Measurements from ENCODE around the gene ZNF334.
A peak's percentile ranks its signal among the peaks of the same experiment; 100 is the strongest.

ZNF334 gene

GRCh38 chr20:46543033-46543432, 29.7 kb upstream of the ZNF334 start:
- TF ChIP-seq JUND (IDR thresholded peaks at IDR 0.05; ENCODE audit: low read depth), result no peak
- in situ Hi-C loops (cut with HindIII; ENCODE audit: low pct_unique_long_range_greater_than_20kb, low sequenced_read_pairs), result no loop called here
- no peak for DNase-seq (ENCODE audit: low read depth in 1 of 2, low spot score in 1 of 2)

DNA sequence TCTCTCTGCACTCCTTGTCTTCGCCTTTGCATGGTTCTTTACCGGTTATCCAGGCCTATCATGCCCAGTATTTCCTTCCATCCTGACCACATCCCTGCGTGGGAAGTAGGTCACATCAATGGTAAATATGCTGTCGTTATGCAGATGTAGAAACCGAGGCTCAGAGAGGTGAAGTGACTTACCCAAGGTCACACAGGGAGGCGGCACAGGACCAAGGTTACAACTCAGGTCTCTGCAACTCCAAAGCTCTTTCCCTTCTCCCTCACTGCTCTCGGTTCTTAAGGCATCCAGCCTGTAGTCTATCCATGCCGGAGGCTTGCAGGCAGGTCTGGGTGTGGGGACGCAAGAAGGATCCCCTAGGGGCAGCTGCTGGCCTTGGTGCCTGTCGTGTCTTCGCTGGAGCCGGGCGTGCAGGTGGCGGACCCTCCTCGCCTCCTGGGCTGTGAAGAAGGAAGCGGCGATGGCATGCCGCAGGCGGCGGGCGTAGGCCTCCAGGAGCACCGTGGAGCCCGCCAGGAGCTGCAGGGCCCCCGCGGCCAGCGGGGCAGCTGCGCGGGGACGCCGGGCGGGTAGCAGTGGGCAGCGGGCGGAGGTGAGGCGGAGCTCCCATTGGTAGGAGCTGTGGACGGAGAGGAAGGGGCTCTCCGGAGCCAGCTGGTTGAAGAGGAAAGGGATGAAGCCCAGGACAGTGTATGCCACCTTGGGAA, 28.0 kb upstream of the ZNF334 start:
- in situ Hi-C loops (cut with HindIII; ENCODE audit: low pct_unique_long_range_greater_than_20kb, low sequenced_read_pairs), result no loop called here
- no peak for TF ChIP-seq JUND (IDR thresholded peaks at IDR 0.05; ENCODE audit: low read depth)
- DNase-seq (ENCODE audit: low read depth in 1 of 2, low spot score in 1 of 2), result no peak

DNA sequence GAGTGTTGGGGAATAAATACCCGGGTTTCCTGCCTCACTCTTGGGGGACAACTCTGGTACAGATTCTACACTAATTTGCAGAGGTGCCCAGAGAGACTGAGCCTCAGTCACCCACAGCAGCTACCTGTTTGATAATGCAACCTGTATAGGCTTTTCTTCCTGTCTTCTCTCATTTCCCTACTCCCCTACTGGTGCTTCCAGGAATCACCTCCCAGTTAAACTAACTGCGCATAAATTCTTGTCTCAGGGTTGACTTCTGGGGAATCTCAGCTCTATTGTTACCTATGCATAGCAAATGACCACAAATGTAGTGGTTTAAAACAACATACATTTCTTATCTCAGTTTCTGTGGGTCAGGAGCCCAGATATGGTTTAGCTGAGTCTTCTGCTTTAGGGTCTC, 25.8 kb upstream of the ZNF334 start:
- no peak for DNase-seq (ENCODE audit: low read depth in 1 of 2, low spot score in 1 of 2)
- no peak for TF ChIP-seq JUND (IDR thresholded peaks at IDR 0.05; ENCODE audit: low read depth)
- in situ Hi-C loops (cut with HindIII; ENCODE audit: low pct_unique_long_range_greater_than_20kb, low sequenced_read_pairs), result no loop called here

- no peak for TF ChIP-seq JUND (IDR thresholded peaks at IDR 0.05; ENCODE audit: low read depth)
- in situ Hi-C loops (cut with HindIII; ENCODE audit: low pct_unique_long_range_greater_than_20kb, low sequenced_read_pairs), result no loop called here
- no peak for DNase-seq (ENCODE audit: low read depth in 1 of 2, low spot score in 1 of 2)
Measured at GRCh38 chr20:46530640-46531039, 17.3 kb upstream of the ZNF334 start.

DNA sequence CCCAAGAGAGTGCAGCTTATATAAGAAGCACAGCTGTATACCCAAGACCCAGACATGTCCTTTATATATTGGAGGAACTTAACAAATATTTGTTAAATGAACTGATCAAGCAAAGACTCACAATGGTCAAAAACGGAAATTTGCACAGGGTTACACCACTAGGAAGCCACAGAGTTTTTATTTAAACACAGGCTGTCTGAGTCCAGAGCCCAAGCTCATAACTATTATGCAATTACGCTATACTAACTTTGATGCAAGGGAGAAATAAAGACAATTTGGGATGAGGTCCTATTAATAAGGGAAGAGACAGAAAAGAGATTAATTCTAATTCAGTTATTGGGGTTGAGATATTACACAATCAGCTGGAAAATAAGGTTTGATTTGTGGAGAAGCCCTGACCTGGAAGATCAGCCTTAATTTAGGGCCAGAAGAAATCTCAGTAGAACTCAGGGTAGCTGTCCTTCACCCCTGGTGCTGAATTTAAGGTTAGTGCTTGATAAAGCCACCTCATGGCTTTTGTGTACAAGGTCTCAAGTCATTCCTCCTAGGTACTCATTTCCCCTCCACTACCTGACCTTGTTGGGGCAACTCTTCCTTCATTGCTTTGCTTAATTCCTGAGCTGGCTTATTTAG, 10.5 kb upstream of the ZNF334 start:
- DNase-seq (ENCODE audit: low read depth in 1 of 2, low spot score in 1 of 2), result peak in 1 of 2 experiments; percentile 69
- no peak for TF ChIP-seq JUND (IDR thresholded peaks at IDR 0.05; ENCODE audit: low read depth)
- in situ Hi-C loops (cut with HindIII; ENCODE audit: low pct_unique_long_range_greater_than_20kb, low sequenced_read_pairs), result no loop called here

DNA sequence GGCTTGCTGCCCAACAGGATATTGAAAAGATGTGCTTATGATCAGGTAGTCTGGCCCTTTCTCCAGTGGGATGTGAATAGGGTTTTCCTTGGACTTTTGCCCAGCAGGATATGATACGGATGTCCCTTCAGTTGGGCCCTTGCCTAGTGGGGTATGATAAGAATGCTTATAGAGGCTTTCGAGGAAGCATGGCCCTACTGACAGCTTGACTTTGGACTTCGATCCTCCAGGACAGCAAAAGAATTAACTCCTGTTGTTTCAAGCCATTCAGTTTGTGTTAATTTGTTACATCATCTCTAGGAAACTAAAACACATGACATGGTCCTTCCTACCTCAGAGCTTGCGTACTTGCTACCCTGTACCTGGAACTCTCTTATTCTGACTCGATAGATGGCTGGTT, 9.7 kb upstream of the ZNF334 start:
- no peak for DNase-seq (ENCODE audit: low read depth in 1 of 2, low spot score in 1 of 2)
- no peak for TF ChIP-seq JUND (IDR thresholded peaks at IDR 0.05; ENCODE audit: low read depth)
- in situ Hi-C loops (cut with HindIII; ENCODE audit: low pct_unique_long_range_greater_than_20kb, low sequenced_read_pairs), result no loop called here

DNA sequence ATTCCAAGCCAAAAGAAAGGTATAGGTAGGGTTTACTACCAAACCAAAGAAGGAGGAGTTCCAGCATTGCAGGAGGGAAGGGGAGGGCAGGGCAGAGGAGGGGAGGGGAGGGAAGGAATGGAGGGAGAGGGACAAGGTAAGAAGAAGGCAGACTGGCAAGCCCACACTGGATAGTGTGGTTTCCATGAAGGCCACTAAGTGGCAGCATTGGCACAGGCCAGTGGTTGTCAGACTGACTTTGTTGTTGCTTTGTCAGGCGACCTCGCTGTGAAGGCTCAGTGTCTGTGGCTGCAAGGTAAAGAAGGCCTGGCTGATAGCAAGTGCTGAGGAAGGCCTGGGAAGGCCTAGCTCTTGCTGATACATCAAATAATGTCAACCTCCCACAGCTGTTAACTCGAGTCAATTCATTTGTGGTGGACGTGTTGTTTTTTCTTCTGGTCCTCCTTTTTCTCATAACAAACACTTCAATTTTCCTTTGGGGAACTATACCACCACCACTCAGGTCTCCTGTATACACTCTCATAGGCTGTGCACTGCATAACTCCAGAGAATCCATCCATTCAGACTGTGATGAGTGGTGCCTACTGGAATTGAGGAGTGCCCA, 7.7 kb upstream of the ZNF334 start:
- peak; percentile 72 to 87 for DNase-seq (ENCODE audit: low read depth in 1 of 2, low spot score in 1 of 2)
- TF ChIP-seq JUND (IDR thresholded peaks at IDR 0.05; ENCODE audit: low read depth), result no peak
- in situ Hi-C loops (cut with HindIII; ENCODE audit: low pct_unique_long_range_greater_than_20kb, low sequenced_read_pairs), result no loop called here

- in situ Hi-C loops (cut with HindIII; ENCODE audit: low pct_unique_long_range_greater_than_20kb, low sequenced_read_pairs), result no loop called here
- DNase-seq (ENCODE audit: low read depth in 1 of 2, low spot score in 1 of 2), result no peak
- no peak for TF ChIP-seq JUND (IDR thresholded peaks at IDR 0.05; ENCODE audit: low read depth)
Measured at GRCh38 chr20:46520540-46520939, 7.2 kb upstream of the ZNF334 start.

DNA sequence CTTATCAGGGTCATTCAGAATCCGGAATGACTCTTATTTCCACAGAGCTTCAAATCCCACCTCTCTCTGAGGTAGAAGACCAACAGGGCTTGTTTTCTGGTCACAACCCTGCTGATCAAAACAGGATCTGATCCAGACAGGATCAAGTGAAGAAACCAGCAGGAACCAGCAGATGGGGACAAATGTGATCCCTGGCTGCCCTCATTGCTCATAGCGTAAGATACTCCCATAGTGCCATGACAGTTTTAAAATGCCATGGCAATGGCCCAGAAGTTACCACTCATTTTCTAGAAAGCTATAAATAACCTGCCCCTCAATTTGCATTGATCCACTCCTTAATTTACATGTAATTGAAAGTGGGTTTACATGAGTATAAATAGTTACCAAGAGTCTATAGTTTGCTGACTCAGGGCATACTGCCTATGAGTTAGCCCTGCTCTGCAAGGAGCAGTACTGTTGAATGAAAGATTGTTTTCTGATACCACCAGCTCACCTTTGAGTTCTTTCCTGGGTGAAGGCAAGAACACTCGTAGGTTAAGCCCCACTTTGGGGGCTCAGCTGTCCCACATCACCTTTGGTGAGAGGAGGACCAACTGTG, 6.2 kb upstream of the ZNF334 start:
- in situ Hi-C loops (cut with HindIII; ENCODE audit: low pct_unique_long_range_greater_than_20kb, low sequenced_read_pairs), result no loop called here
- no peak for DNase-seq (ENCODE audit: low read depth in 1 of 2, low spot score in 1 of 2)
- TF ChIP-seq JUND (IDR thresholded peaks at IDR 0.05; ENCODE audit: low read depth), result no peak

GRCh38 chr20:46509523-46509922, 3.8 kb downstream of the ZNF334 start:
- in situ Hi-C loops (cut with HindIII; ENCODE audit: low pct_unique_long_range_greater_than_20kb, low sequenced_read_pairs), result no loop called here

DNA sequence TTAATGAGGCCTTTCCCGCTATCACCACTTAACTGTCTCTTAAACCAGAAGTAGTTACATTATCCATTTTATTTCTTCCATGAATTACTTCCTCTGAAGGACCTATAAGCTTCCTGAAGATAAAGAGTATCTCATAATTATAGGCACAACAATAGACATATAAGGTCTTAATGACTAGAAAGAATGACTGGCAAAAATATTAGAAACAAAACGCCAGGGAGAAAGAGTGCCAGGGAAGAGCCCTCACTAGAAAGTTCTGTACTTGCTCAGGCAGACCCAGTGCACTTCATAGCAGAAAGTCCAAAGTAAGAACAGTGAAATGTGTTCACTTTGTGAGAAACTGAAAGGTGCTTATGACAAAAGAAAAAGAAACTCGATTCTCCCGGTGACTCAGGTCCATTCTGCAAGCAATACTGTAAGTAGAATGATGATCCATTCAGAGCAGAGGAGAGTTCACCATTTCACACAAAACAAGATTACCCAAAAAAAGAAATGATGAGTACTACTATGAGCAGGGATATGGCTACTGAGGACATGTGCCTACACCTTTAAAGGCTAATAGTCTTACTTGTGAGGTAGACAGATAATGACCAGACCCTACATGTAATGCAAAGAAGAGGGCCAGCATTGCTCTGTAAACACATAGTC, 5.5 kb downstream of the ZNF334 start:
- TF ChIP-seq JUND (IDR thresholded peaks at IDR 0.05; ENCODE audit: low read depth), result no peak
- DNase-seq (ENCODE audit: low read depth in 1 of 2, low spot score in 1 of 2), result no peak
- in situ Hi-C loops (cut with HindIII; ENCODE audit: low pct_unique_long_range_greater_than_20kb, low sequenced_read_pairs), result no loop called here

More at GRCh38 chr20:46509523-46509922, 3.8 kb downstream of the ZNF334 start:
- no peak for DNase-seq (ENCODE audit: low read depth in 1 of 2, low spot score in 1 of 2)
- TF ChIP-seq JUND (IDR thresholded peaks at IDR 0.05; ENCODE audit: low read depth), result no peak

DNA sequence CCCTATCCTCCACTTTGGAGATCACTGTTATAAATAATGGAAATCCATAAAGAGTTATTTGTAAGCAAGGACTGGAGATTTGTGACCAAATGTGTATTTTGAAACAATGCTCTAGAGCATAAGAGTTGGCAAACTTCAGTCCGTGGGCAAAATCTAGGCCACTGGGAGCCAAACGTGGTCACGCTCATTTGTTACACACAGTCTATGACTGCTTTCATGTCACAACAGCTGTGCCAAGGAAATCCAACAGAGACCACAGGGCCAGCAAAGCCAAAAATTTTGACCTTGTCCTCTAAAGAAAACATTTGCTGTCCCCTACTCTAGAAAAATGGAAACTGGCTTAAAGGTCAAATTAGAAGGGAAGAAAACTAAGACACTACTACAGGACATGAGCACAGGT, 7.9 kb downstream of the ZNF334 start:
- no peak for TF ChIP-seq JUND (IDR thresholded peaks at IDR 0.05; ENCODE audit: low read depth)
- in situ Hi-C loops (cut with HindIII; ENCODE audit: low pct_unique_long_range_greater_than_20kb, low sequenced_read_pairs), result no loop called here
- no peak for DNase-seq (ENCODE audit: low read depth in 1 of 2, low spot score in 1 of 2)
